ENCODE data around the gene OR8G5.

OR8G5 gene

GRCh38 chr11:124311670-124312069 lies 55.5 kb downstream of the OR8G5 start:
- DNase-seq (ENCODE audit: low read depth), result no peak
- H3K4me3 ChIP-seq (ENCODE audit: low read depth, low read length), result no peak overlapping the region
- TF ChIP-seq MAX (IDR thresholded peaks at IDR 0.05; ENCODE audit: low read depth, low read length), result no peak

DNA sequence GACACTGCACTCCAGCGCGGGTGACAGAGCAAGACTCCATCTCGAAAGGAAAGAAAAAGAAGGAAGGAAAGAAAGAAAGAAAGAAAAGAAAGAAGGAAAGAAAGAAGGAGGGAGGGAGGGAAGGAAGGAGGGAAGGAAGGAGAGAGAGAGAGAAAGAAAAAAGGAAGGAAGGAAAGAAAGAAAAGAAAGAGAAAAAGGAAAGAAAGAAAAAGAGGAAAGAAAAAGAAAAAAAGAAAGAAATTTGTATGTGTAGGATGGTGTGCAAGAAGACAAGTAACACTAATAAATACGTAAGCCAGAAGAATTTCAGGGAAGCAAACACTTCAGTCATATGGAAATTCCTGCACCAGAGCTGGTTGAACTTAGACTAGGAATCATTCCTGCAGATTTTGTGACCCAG lies 57.0 kb downstream of the OR8G5 start:
- no peak overlapping the region for H3K4me3 ChIP-seq (ENCODE audit: low read depth, low read length)
- TF ChIP-seq POLR2A (IDR thresholded peaks at IDR 0.05; ENCODE audit: extremely low read depth, insufficient read length), result no peak
- no peak for DNase-seq (ENCODE audit: low read depth)

GRCh38 chr11:124313849-124314248 lies 57.7 kb downstream of the OR8G5 start, which contains the start of gene OR8D1:
TSS of gene OR8D1 (minus strand) at chr11:124313949. CDS start at chr11:124310766, 3,183 bp downstream.
- no peak within 1 kb of the TSS for H3K4me3 ChIP-seq (ENCODE audit: low read depth, low read length)
- TF ChIP-seq POLR2A (IDR thresholded peaks at IDR 0.05; ENCODE audit: extremely low read depth, insufficient read length), result no peak
- TF ChIP-seq MAX (IDR thresholded peaks at IDR 0.05; ENCODE audit: low read depth, low read length), result no peak
- TF ChIP-seq MYC (IDR thresholded peaks at IDR 0.05; ENCODE audit: low read depth, low read length), result no peak
- no peak for TF ChIP-seq CTCF (IDR thresholded peaks at IDR 0.05; ENCODE audit: low read depth, low read length)
- no peak for DNase-seq (ENCODE audit: low read depth)

- no peak for DNase-seq (ENCODE audit: low read depth)
These were observed 58.9 kb downstream of the OR8G5 start for GRCh38 chr11:124315052-124315451.

More at GRCh38 chr11:124315052-124315451, 58.9 kb downstream of the OR8G5 start:
- no peak overlapping the region for H3K4me3 ChIP-seq (ENCODE audit: low read depth, low read length)
- TF ChIP-seq CTCF (IDR thresholded peaks at IDR 0.05; ENCODE audit: low read depth, low read length) (no peak), MYC (IDR thresholded peaks at IDR 0.05; ENCODE audit: low read depth, low read length) (no peak), MAX (IDR thresholded peaks at IDR 0.05; ENCODE audit: low read depth, low read length) (no peak), POLR2A (IDR thresholded peaks at IDR 0.05; ENCODE audit: extremely low read depth, insufficient read length) (no peak)
